Stimulated activated effector memory CD8-positive, alpha-beta T cell treated with anti-CD3 and anti-CD28 coated beads, Interleukin-12 subunit alpha, Interleukin-12 subunit beta, amount 100 ng/mL, for 72 hours (primary cell): ENCODE data around the gene SLC22A23.

Experiments
- ATAC-seq: fragments of 150-1000 bp; cut with Tn5 transposase; 2 replicates; pipeline ENCODE4 v1.10.0; 2021
- DNase-seq, 2 donors: peaks; one replicate each; pipeline ENCODE4 v3.0.0; 2021 to 2022; ENCODE audit warnings: low spot score in 2 of 2
- H3K27ac Mint-ChIP-seq: one replicate; pipeline ENCODE4 v1.8.0; 2022; ENCODE audit warnings: mild to moderate bottlenecking, mixed read lengths
- H3K36me3 Mint-ChIP-seq: one replicate; pipeline ENCODE4 v1.8.0; 2022; ENCODE audit warnings: mild to moderate bottlenecking, mixed read lengths
- H3K4me1 Mint-ChIP-seq: one replicate; pipeline ENCODE4 v1.8.0; 2022; ENCODE audit warnings: mixed read lengths
- H3K4me3 Mint-ChIP-seq: one replicate; pipeline ENCODE4 v1.8.0; 2022; ENCODE audit warnings: mild to moderate bottlenecking, mixed read lengths
- H3K9me3 Mint-ChIP-seq: one replicate; pipeline ENCODE4 v1.8.0; 2022; ENCODE audit warnings: mixed read lengths

SLC22A23 gene

DNA sequence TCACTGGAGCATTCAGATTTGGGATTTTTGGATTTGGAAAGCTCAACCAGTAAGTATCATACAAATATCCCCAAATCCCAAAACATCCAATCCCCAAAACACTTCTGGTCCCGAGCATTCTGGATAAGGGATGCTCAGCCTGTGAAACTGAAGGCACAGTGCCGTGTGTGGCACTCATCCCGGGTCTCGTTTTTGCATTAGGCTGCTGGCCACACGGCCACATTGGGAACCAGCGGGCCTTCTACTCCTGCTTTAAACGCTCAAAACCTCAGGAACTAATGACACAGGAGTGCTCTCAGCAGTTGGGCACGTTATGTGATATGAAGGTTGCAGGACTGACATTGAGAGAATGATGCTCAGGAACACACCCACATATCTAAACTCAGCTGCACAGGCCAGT lies 162.5 kb downstream of the SLC22A23 start:
- no peak for ATAC-seq
- no peaks in the 10 kb centered on the region for H3K4me1 Mint-ChIP-seq
- H3K27ac Mint-ChIP-seq: no peak overlapping the region

DNA sequence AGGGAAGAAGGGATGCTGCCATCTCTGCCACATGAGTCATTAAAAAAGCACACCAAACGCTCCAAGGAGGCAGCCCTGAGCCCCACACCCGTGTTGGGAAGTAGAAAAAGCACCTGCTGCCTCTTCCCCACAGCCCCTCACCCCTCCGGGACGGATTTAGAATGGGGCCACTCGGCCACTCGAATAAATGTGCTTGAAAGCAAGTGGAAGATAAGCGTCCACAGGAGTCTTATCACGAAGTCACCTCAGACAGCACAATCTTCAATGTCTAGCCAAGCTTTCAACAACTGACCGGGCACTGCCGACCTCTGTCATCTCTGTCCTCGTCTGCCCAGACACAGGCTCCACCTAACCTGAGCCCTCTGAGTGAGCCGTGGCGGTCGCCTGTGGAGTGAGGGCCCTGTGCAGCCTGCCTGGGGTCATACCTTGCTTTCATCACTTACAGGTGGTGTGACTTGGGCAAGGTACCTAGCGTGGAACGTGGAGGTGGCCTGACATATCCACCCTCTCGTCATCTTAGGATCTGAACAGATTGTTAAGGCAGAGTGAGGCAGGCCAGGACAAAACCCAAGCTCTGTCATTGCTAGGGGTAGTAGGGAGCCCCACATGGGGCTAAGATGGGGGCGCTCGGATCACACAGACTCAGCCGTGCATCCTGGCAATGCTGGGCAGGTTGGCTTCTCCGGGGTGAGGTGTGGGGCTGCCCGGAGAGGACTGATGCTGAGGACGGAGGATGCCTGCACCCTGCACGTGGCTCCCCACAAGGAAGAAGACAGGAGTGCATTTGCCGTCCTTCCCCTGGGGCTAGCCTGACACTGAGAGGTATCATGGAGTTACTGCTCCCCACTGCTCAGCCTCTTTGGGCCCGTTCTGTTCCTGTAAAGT lies 163.3 kb downstream of the SLC22A23 start:
- Mint-ChIP-seq H3K4me3 (no peak overlapping the region), H3K9me3 (no peaks in the 10 kb centered on the region), H3K27ac (no peak overlapping the region), H3K4me1 (no peaks in the 10 kb centered on the region), H3K36me3 (no peaks in the 10 kb centered on the region)
- no peak for ATAC-seq
- no peak for DNase-seq

More for the DNA sequence above, 162.5 kb downstream of the SLC22A23 start:
- H3K9me3 Mint-ChIP-seq: no peaks in the 10 kb centered on the region
- H3K36me3 Mint-ChIP-seq: no peaks in the 10 kb centered on the region
- H3K4me3 Mint-ChIP-seq: no peak overlapping the region
- no peak for DNase-seq

- Mint-ChIP-seq H3K4me1 (peaks cover 7% of the 10 kb centered on the region), H3K9me3 (no peaks in the 10 kb centered on the region), H3K4me3 (no peak overlapping the region), H3K27ac (no peak overlapping the region), H3K36me3 (no peaks in the 10 kb centered on the region)
- no peak for DNase-seq
- no peak for ATAC-seq
Observed at GRCh38 chr6:3292431-3293197, 164.2 kb downstream of the SLC22A23 start.

- DNase-seq (no peak), ATAC-seq (no peak)
- Mint-ChIP-seq H3K36me3 (no peaks in the 10 kb centered on the region), H3K4me1 (peaks cover 7% of the 10 kb centered on the region), H3K27ac (no peak overlapping the region), H3K4me3 (no peak overlapping the region), H3K9me3 (no peaks in the 10 kb centered on the region)
Observed at GRCh38 chr6:3291987-3292386, 164.9 kb downstream of the SLC22A23 start.

- DNase-seq (no peak), ATAC-seq (no peak)
- peaks cover 7% of the 10 kb centered on the region for H3K4me1 Mint-ChIP-seq
- no peak overlapping the region for H3K27ac Mint-ChIP-seq
- H3K36me3 Mint-ChIP-seq: no peaks in the 10 kb centered on the region
- H3K4me3 Mint-ChIP-seq: no peak overlapping the region
- no peaks in the 10 kb centered on the region for H3K9me3 Mint-ChIP-seq
Observed at GRCh38 chr6:3291346-3291745, 165.5 kb downstream of the SLC22A23 start.

DNA sequence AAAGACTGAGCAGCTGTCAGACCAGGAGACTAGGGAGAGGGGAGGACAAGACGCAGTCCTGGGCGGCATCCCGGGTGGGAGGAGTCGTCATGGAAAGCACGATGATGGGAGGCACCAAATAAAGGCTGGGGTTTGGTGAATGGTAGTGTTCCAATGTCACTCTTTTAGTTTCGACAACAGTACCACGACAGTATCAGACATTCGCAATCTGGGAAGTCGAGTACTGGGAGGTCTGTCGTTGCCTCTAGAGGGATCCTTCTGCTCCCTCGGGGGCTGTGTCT lies 166.0 kb downstream of the SLC22A23 start:
- Mint-ChIP-seq H3K4me1 (peaks cover 7% of the 10 kb centered on the region), H3K27ac (no peak overlapping the region), H3K4me3 (no peak overlapping the region), H3K9me3 (no peaks in the 10 kb centered on the region), H3K36me3 (no peaks in the 10 kb centered on the region)
- DNase-seq (no peak), ATAC-seq (no peak)

DNA sequence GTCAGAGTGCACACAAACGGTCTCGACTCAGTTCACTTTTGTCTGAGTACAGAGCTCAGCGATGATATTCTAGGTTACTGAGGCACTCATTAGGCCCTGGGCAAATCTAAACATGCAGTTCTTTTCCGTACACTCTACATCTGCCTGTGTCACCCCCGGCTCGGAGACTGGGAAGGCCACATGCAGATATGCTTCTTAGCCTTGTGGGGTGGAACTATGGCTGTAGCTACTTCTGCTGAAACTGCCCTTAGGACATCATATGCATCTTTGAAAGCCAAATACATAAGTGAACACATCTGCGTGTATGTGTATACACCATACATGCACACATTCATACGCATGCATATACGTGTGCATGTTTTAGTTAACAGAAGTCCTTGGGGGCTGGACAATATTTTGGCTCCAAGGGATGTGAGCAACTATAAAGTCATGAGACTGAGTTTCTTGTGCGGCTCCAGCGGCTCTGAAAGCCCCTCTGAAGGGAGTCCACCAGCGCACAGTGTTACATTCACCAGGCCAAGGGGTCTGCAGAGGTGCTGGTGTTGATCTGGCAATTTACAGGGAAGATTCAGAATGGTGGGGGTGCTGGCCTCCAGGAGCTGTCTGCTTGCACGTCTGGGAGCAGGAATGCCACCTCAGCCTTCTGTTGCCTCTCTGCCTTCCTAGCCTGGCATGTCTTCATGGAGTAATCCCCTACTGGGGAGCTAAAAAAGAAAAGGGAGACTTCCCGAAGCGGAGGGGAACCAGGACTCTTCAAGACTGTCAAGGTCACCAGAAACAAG lies 166.5 kb downstream of the SLC22A23 start:
- H3K27ac Mint-ChIP-seq: no peak overlapping the region
- no peak for ATAC-seq

DNA sequence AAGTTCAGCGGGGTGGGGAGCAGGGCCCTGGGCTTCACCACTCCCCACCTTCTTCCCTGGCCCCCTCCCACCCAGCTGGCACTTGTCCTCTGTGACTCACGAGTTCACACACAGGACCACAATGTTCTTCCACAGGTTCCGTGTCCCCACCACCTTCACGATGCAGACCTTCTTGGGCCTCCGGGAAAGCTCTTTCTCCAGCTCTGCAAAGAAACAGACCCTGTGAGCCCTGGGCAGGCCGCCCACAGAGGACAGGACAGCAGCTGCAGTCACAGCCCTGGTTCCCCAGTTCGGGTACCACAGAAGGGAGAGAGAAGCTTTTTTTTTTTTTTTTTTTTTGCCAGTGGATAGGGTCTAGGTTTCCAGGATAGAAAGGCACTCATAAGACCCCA lies 167.2 kb downstream of the SLC22A23 start:
- Mint-ChIP-seq H3K4me1 (peaks cover 7% of the 10 kb centered on the region), H3K9me3 (no peaks in the 10 kb centered on the region), H3K4me3 (no peak overlapping the region), H3K36me3 (no peaks in the 10 kb centered on the region), H3K27ac (no peak overlapping the region)
- ATAC-seq (no peak), DNase-seq (no peak)

More for the DNA sequence above, 166.5 kb downstream of the SLC22A23 start:
- no peaks in the 10 kb centered on the region for H3K9me3 Mint-ChIP-seq
- H3K4me1 Mint-ChIP-seq: peaks cover 7% of the 10 kb centered on the region
- no peak for DNase-seq
- H3K4me3 Mint-ChIP-seq: no peak overlapping the region
- no peaks in the 10 kb centered on the region for H3K36me3 Mint-ChIP-seq

- peaks cover 7% of the 10 kb centered on the region for H3K4me1 Mint-ChIP-seq
- peak; percentile 27 for ATAC-seq
- H3K9me3 Mint-ChIP-seq: no peaks in the 10 kb centered on the region
- H3K4me3 Mint-ChIP-seq: no peak overlapping the region
- DNase-seq: no peak
- peak overlapping the region; percentile 43 for H3K27ac Mint-ChIP-seq
- no peaks in the 10 kb centered on the region for H3K36me3 Mint-ChIP-seq
Observed at GRCh38 chr6:3288711-3289663, 167.9 kb downstream of the SLC22A23 start.

GRCh38 chr6:3287976-3288707 lies 168.7 kb downstream of the SLC22A23 start:
- H3K4me3 Mint-ChIP-seq: no peak overlapping the region
- peaks cover 7% of the 10 kb centered on the region for H3K4me1 Mint-ChIP-seq
- no peaks in the 10 kb centered on the region for H3K9me3 Mint-ChIP-seq
- ATAC-seq (no peak), DNase-seq (no peak)
- H3K27ac Mint-ChIP-seq: peak overlapping the region; percentile 43
- no peaks in the 10 kb centered on the region for H3K36me3 Mint-ChIP-seq

DNA sequence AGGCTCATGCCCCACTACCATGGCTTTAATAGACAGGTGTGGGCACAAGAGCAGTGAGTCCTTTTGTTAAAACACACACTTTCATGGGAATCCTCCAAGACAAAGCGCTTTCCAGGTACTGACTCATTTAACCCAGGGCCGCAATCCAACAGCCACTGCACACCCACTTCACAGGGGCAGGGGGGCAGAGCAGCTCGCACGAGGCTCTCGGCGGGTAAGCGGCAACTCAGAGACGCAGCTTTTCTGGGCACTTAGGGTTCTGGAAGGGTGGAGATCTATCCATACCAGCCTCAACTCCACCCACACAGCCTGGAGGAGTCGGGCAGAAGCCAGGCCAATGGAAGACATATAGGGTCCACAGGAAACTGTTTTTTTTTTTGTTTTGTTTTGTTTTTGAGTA lies 169.5 kb downstream of the SLC22A23 start:
- H3K36me3 Mint-ChIP-seq: no peaks in the 10 kb centered on the region
- H3K9me3 Mint-ChIP-seq: no peaks in the 10 kb centered on the region
- no peak for DNase-seq
- peaks cover 7% of the 10 kb centered on the region for H3K4me1 Mint-ChIP-seq
- no peak for ATAC-seq
- no peak overlapping the region for H3K4me3 Mint-ChIP-seq
- H3K27ac Mint-ChIP-seq: no peak overlapping the region

DNA sequence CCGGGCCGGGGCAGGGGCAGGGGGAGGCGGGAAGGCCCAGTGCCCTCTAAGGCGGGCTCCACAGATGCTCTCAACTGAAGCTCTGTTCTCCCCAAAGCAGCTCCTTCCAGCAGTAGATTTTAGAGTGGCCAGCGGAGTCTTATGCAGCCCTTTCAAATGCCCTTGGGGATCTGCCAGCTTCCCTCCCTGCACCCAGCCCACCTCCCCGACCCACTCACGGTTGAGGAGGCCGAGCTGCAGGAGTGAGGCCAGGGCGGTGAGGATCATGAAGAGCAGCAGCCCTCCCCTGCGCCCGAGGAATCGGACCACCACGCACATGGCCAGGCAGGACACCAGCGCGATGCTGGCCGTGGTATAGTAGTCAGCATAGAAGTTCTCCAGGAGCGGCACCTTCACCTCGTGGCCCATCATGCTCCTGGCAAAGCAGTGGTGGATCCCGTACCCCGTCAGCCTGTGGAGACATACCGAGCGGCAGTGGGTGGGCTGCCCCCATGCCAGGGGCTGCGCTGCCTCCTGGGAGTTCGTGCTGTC lies 170.1 kb downstream of the SLC22A23 start:
- ATAC-seq: no peak
- H3K4me1 Mint-ChIP-seq: peaks cover 7% of the 10 kb centered on the region
- no peaks in the 10 kb centered on the region for H3K36me3 Mint-ChIP-seq
- no peak overlapping the region for H3K4me3 Mint-ChIP-seq
- no peak for DNase-seq
- no peak overlapping the region for H3K27ac Mint-ChIP-seq
- no peaks in the 10 kb centered on the region for H3K9me3 Mint-ChIP-seq

GRCh38 chr6:3285732-3286131 lies 171.1 kb downstream of the SLC22A23 start:
- H3K4me3 Mint-ChIP-seq: no peak overlapping the region
- no peak for DNase-seq
- no peak overlapping the region for H3K27ac Mint-ChIP-seq
- H3K9me3 Mint-ChIP-seq: no peaks in the 10 kb centered on the region
- no peaks in the 10 kb centered on the region for H3K36me3 Mint-ChIP-seq
- H3K4me1 Mint-ChIP-seq: peaks cover 7% of the 10 kb centered on the region
- no peak for ATAC-seq
